Measurements from ENCODE around the gene STAT2.

Gene STAT2

DNA sequence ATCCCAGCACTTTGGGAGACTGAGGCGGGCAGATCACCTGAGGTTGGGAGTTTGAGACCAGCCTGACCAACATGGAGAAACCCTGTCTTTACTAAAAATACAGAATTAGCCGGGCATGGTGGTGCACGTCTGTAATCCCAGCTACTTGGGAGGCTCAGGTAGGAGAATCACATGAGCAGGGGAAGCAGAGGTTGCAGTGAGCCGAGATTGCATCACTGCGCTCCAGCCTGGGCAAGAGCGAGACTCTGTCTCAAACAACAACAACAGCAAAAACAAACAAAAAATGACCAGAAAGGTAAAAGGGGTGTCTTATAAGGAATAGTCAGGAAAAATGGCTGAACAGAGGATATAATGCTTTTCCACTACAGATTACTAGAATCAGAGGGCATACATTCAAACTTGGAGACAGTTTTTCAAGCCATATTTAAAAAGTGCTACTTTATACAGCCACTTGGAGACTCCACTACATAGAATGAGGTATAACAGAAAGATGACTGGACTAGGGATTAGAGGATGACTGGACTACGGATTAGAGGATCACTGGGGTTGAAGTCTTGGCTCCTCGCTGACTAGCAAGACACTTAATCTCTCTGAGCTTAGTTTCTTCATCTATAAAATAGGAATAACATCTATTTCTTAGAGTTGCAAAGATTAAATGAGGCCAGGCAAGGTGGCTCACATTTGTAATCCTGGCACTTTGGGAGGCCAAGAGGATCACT lies 54.9 kb downstream of the STAT2 start:
- no peaks in the 10 kb centered on the region for H3F3A ChIP-seq (ENCODE audit: low read depth)
- no peak overlapping the region for H3K4me2 ChIP-seq (ENCODE audit: low read depth, low read length, poor library complexity, severe bottlenecking)
- H3K9me3 ChIP-seq (ENCODE audit: insufficient read depth, low read depth, low read length) = no peaks in the 10 kb centered on the region
- no peaks in the 10 kb centered on the region for H4K20me1 ChIP-seq (ENCODE audit: insufficient read depth, low read length, poor library complexity, severe bottlenecking)
- no peaks in the 10 kb centered on the region for H3K9me2 ChIP-seq (replicated peaks; ENCODE audit: low read depth, low read length)
- peaks cover 15% of the 10 kb centered on the region; the same call in 1 of the 2 replicates for H3K79me2 ChIP-seq (ENCODE audit: insufficient read depth, low read length)
- H3K9ac ChIP-seq (ENCODE audit: low read depth, low read length, poor library complexity, severe bottlenecking) = no peak overlapping the region
- no peaks in the 10 kb centered on the region for H3K27me3 ChIP-seq (ENCODE audit: insufficient read depth, low read length, poor library complexity, severe bottlenecking)
- peaks cover 17% of the 10 kb centered on the region for H3K4me1 ChIP-seq (ENCODE audit: insufficient read depth, low read length, poor library complexity, severe bottlenecking)
- TF ChIP-seq, protein P1, sequence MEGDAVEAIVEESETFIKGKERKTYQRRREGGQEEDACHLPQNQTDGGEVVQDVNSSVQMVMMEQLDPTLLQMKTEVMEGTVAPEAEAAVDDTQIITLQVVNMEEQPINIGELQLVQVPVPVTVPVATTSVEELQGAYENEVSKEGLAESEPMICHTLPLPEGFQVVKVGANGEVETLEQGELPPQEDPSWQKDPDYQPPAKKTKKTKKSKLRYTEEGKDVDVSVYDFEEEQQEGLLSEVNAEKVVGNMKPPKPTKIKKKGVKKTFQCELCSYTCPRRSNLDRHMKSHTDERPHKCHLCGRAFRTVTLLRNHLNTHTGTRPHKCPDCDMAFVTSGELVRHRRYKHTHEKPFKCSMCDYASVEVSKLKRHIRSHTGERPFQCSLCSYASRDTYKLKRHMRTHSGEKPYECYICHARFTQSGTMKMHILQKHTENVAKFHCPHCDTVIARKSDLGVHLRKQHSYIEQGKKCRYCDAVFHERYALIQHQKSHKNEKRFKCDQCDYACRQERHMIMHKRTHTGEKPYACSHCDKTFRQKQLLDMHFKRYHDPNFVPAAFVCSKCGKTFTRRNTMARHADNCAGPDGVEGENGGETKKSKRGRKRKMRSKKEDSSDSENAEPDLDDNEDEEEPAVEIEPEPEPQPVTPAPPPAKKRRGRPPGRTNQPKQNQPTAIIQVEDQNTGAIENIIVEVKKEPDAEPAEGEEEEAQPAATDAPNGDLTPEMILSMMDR (conservative IDR thresholded peaks at IDR 0.05; ENCODE audit: low read length) = no peak
- TF ChIP-seq EZH2phosphoT487 (IDR thresholded peaks at IDR 0.05; ENCODE audit: borderline replicate concordance) = no peak
- H3K4me3 ChIP-seq (ENCODE audit: low read length, poor library complexity, severe bottlenecking) = no peak overlapping the region
- no peak overlapping the region for H2AFZ ChIP-seq (ENCODE audit: low read length)
- H3K36me3 ChIP-seq (ENCODE audit: insufficient read depth, low read length) = no peaks in the 10 kb centered on the region

DNA sequence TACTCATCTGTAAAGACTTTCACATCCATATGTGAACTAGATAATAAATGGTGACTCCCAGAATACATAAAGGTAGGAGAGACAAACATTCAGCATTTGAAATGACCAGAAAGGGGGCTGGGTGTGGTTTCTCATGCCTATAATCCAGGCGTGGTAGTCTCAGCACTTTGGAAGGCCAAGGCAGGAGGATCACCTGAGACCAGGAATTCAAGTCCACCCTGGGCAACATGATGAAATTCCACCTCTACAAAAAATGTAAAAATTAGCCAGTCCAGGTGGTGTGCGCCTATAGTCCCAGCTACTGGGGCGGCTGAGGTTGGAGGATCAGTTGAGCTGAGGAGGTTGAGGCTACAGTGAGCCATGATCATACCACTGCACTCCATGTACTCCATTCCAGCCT lies 55.6 kb downstream of the STAT2 start:
- no peaks in the 10 kb centered on the region for H3K9me2 ChIP-seq (replicated peaks; ENCODE audit: low read depth, low read length)
- TF ChIP-seq, protein P1 (conservative IDR thresholded peaks at IDR 0.05; ENCODE audit: low read length) = no peak
- no peak for TF ChIP-seq EZH2phosphoT487 (IDR thresholded peaks at IDR 0.05; ENCODE audit: borderline replicate concordance)
- no peak overlapping the region for H3K4me2 ChIP-seq (ENCODE audit: low read depth, low read length, poor library complexity, severe bottlenecking)
- no peak overlapping the region for H2AFZ ChIP-seq (ENCODE audit: low read length)
- H3K4me3 ChIP-seq (ENCODE audit: low read length, poor library complexity, severe bottlenecking) = no peak overlapping the region
- H4K20me1 ChIP-seq (ENCODE audit: insufficient read depth, low read length, poor library complexity, severe bottlenecking) = no peaks in the 10 kb centered on the region
- H3K79me2 ChIP-seq (ENCODE audit: insufficient read depth, low read length) = peaks cover 21% of the 10 kb centered on the region
- H3F3A ChIP-seq (ENCODE audit: low read depth) = no peaks in the 10 kb centered on the region
- no peak overlapping the region for H3K9ac ChIP-seq (ENCODE audit: low read depth, low read length, poor library complexity, severe bottlenecking)
- no peaks in the 10 kb centered on the region for H3K9me3 ChIP-seq (ENCODE audit: insufficient read depth, low read depth, low read length)
- no peaks in the 10 kb centered on the region for H3K27me3 ChIP-seq (ENCODE audit: insufficient read depth, low read length, poor library complexity, severe bottlenecking)
- H3K4me1 ChIP-seq (ENCODE audit: insufficient read depth, low read length, poor library complexity, severe bottlenecking) = peaks cover 17% of the 10 kb centered on the region
- H3K36me3 ChIP-seq (ENCODE audit: insufficient read depth, low read length) = no peaks in the 10 kb centered on the region

DNA sequence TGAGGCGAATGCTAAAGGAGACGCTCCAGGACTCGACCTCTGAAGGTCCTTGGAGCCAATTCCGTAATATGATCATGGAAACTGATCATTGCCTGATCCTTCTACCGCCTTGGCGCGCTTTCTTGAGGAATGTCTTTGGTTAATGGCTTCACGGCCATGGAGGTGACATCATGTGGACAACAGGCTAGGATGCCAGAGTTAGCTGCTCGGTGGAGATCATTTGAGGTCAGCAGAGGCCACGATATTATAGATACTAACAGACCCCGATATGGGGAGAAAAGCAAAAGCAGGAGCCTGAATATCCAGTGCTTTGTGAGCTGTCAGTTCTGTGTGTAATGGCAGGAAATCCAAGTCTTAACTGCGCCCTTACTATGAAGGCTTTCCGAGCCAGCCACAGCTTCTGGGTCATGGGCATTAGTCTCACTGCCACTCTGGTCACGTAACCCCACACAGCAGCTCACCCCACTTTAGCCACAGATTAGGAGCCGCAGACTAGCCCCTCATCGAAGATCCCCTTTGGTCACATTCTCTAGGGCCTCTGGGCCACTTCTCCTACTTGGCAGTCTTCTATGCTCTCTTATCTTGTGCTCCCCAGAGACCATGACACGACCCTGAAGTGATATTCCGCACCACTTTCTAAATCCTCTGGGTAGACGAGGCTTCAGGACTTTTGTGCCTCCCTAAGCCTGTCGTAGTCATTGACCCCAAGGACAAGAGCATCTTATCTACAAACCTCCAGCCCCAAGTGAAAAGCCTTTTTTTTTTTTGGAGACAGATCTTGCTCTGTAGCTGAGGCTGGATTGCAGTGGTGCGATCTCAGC lies 59.1 kb downstream of the STAT2 start:
- H3K4me2 ChIP-seq (ENCODE audit: low read depth, low read length, poor library complexity, severe bottlenecking) = peak overlapping the region; percentile 87
- H3K27me3 ChIP-seq (ENCODE audit: insufficient read depth, low read length, poor library complexity, severe bottlenecking) = no peaks in the 10 kb centered on the region
- peaks cover 44% of the 10 kb centered on the region for H3K4me1 ChIP-seq (ENCODE audit: insufficient read depth, low read length, poor library complexity, severe bottlenecking)
- peak overlapping the region; percentile 95 for H3K4me3 ChIP-seq (ENCODE audit: low read length, poor library complexity, severe bottlenecking)
- peak overlapping the region; percentile 89 for H2AFZ ChIP-seq (ENCODE audit: low read length)
- peak overlapping the region; percentile 80 for H3K9ac ChIP-seq (ENCODE audit: low read depth, low read length, poor library complexity, severe bottlenecking)
- TF ChIP-seq EZH2phosphoT487 (IDR thresholded peaks at IDR 0.05; ENCODE audit: borderline replicate concordance) = no peak
- TF ChIP-seq, protein P1 (conservative IDR thresholded peaks at IDR 0.05; ENCODE audit: low read length) = no peak
- no peaks in the 10 kb centered on the region for H3K9me2 ChIP-seq (replicated peaks; ENCODE audit: low read depth, low read length)
- no peaks in the 10 kb centered on the region for H3K9me3 ChIP-seq (ENCODE audit: insufficient read depth, low read depth, low read length)
- H3K36me3 ChIP-seq (ENCODE audit: insufficient read depth, low read length) = no peaks in the 10 kb centered on the region
- H3K79me2 ChIP-seq (ENCODE audit: insufficient read depth, low read length) = peaks cover 55% of the 10 kb centered on the region
- peaks cover 33% of the 10 kb centered on the region for H4K20me1 ChIP-seq (ENCODE audit: insufficient read depth, low read length, poor library complexity, severe bottlenecking)
- H3F3A ChIP-seq (ENCODE audit: low read depth) = no peaks in the 10 kb centered on the region

Data from Loucy (cell line).